Heart left ventricle (tissue), 16 donors: ENCODE measurements around the gene TAS1R3. TPM values are rescaled to one million over a fixed set of nuclear protein-coding genes. Genes with fewer than 3 reads are reported as not detected.

Source experiments
- ATAC-seq, 4 donors: fragments of 200-7000 bp; cut with Tn5 transposase; one replicate each; pipeline ENCODE4 v1.9.1; 2020 to 2022; ENCODE audit warnings: moderate library complexity in 4 of 4, mild to moderate bottlenecking in 3 of 4, moderate number of reproducible peaks in 1 of 4
- DNase-seq, 5 donors: peaks; one replicate each; pipeline ENCODE4 v3.0.0-alpha.2; 2020
- H3K27ac ChIP-seq, 12 donors: fragments of 200-600 bp; sonication (generic) in 4 of 12; one replicate each; pipeline versions ENCODE4 v1.5.0 to v1.8.0; 2016 to 2022; ENCODE audit warnings: mild to moderate bottlenecking in 2 of 12
- H3K27me3 ChIP-seq, 9 donors: fragments of 200-600 bp; sonication (generic) in 2 of 9; one replicate each; pipeline versions ENCODE4 v1.5.1 to v1.8.0; 2016 to 2022; ENCODE audit warnings: mild to moderate bottlenecking in 3 of 9
- H3K36me3 ChIP-seq, 9 donors: fragments of 200-600 bp; sonication (generic) in 2 of 9; one replicate each; pipeline versions ENCODE4 v1.5.0 to v1.8.0; 2018 to 2022; ENCODE audit warnings: mild to moderate bottlenecking in 2 of 9
- H3K4me1 ChIP-seq, 12 donors: fragments of 200-600 bp; sonication (generic) in 4 of 12; one replicate each; pipeline versions ENCODE4 v1.5.0 to v1.8.0; 2016 to 2022; ENCODE audit warnings: mild to moderate bottlenecking in 3 of 12
- H3K4me3 ChIP-seq, 12 donors: fragments of 200-600 bp; sonication (generic) in 4 of 12; one replicate each; pipeline versions ENCODE4 v1.5.0 to v1.8.0; 2017 to 2022; ENCODE audit warnings: mild to moderate bottlenecking in 9 of 12, moderate library complexity in 4 of 12
- H3K9me3 ChIP-seq, 12 donors: fragments of 200-600 bp; sonication (generic) in 4 of 12; one replicate each; pipeline versions ENCODE4 v1.5.0 to v1.8.0; 2016 to 2022; ENCODE audit warnings: mild to moderate bottlenecking in 1 of 12
- CTCF ChIP-seq, 12 donors: fragments of 200-600 bp; sonication (generic) in 4 of 12; IDR thresholded peaks; one replicate each; pipeline versions ENCODE4 v1.5.0 to v1.8.0; 2018 to 2022; ENCODE audit warnings: antibody characterized with exemption in 12 of 12, mild to moderate bottlenecking in 5 of 12
- POLR2A ChIP-seq, 2 donors: fragments of 450-650 bp; IDR thresholded peaks; one replicate each; pipeline ENCODE4 v1.6.1; 2017; ENCODE audit warnings: antibody characterized with exemption in 2 of 2, mild to moderate bottlenecking in 2 of 2, moderate library complexity in 2 of 2
- WGBS, 4 donors: extraction: QIAGEN DNeasy Blood & Tissue Kit in 2 of 4; methylation state at CpG; one replicate each; pipeline versions ENCODE4 v1.1.5 to v1.1.7; 2013 to 2018; 5-methylcytosine and 5-hydroxymethylcytosine counted together
- intact Hi-C, 10 donors: fragments of 100-400 bp; cut with DNase I; formaldehyde crosslinking; loops; one replicate each; pipeline versions ENCODE4 v1.11.1 to v1.14.2; 2022
- polyA plus RNA-seq, 2 donors: library from polyadenylated mRNA; stranded (reverse); fragments of 200-250 nt; gene quantifications; one replicate each; pipeline ENCODE4 v1.2.3, GENCODE V29; 2013
- total RNA-seq, 9 donors: library from RNA; depleted of rRNA in 2 of 9; stranded (reverse); fragments of >200 nt in 2 of 9; fragmentation: NEBNext Ultra II Directional in 3 of 9; extraction: Animal tissue kit (Norgen Biotek cat#: 25700) in 3 of 9; gene quantifications; one replicate each; pipeline versions ENCODE4 v1.1.0 to v1.2.4, GENCODE V29; 2016 to 2023
- donor health status: ischemic (EF 13 %, LVEDD 7.1; RV severe dilation, severe dysfunction).
- donor health status: healthy with polysubstance abuse.
- donor health status: DM: no; HTN: yes; CAD: no.
- donor health status: DM: no; HTN: no; CAD: no.
- donor health status: ischemic (EF 25% LVEDD 6.9; RV normal size, moderate dysfunction).
- donor health status: ischemic (EF 25% LVEDD 5.7; RV mildly dilated, moderate dysfunction).
- donor health status: healthy.
- donor health status: DM: yes; HTN: yes; CAD: no.
- donor health status: ischemic (EF 35%, LVEDD 5.7; RV mildly dilated, moderate dysfunction).
- donor health status: nonischemic (EF 11% LVEDD 7.7; RV severe dilation, severe dysfunction).
- donor health status: DM: yes; HTN: yes; CAD: no.
- donor health status: PGD.
- donor health status: ischemic (EF 29% LVEDD 5.4; RV normal size, mild dysfunction).
- donor health status: nonischemic (EF 23%, LVEDD 6.1; RV moderate dilation, normal function).

TAS1R3 gene
- total and polyA plus RNA-seq, 11 donors: 0.21 to 1.3 (median 0.38) TPM

- Histone ChIP-seq H3K36me3 (peaks cover 0 to 35% (median 27%) of the 10 kb centered on the region in 9 donors), H3K27ac (peak within 1 kb of the TSS; percentile 89 to 100 (median 96)), H3K4me3 (peak within 1 kb of the TSS; percentile 71 to 95 (median 90)), H3K27me3 (no peaks in the 10 kb centered on the region), H3K4me1 (peaks cover 18 to 58% (median 45%) of the 10 kb centered on the region in 12 donors), H3K9me3 (no peaks in the 10 kb centered on the region)
- DNase-seq: peak; percentile 89 to 94 (median 93)
- peak; percentile 38 to 78 (median 71) for ATAC-seq
- intact Hi-C loops: loop anchor here in 1 of 10 donors (2.0 kb wide), 1 partner anchor 41 kb away; the partner anchor contains the start of gene DVL1
- WGBS, 4 donors: 0 to 2% (median 1%) methylated on average over 18 to 131 of the region's 131 CpGs
- TF ChIP-seq POLR2A (IDR thresholded peaks at IDR 0.05): no peak
- peak in 3 of 12 donors; percentile 3 to 19 (median 11) for TF ChIP-seq CTCF (IDR thresholded peaks at IDR 0.05)
These were observed 22.9 kb upstream of the TAS1R3 start, which contains the start of the genes ACAP3 and PUSL1 for GRCh38 chr1:1307923-1308755. TSS of gene ACAP3 (minus strand) at chr1:1307930. CDS start at chr1:1307815, 115 bp downstream. TSS of gene PUSL1 (plus strand) at chr1:1308597. CDS start at chr1:1308644, 47 bp downstream.

- DNase-seq (no peak), ATAC-seq (peak in 2 of 4 donors; percentile 0 to 1)
- 0 to 1% (median 0%) methylated on average over 22 to 66 of the region's 66 CpGs; no CpG with 5 or more reads in 1 of the 4 donors for WGBS, 4 donors
- intact Hi-C loops: loop anchor here in 1 of 10 donors (2.0 kb wide), 1 partner anchor 40 kb away; the partner anchor contains the start of gene DVL1
- peaks cover 18 to 53% (median 45%) of the 10 kb centered on the region in 12 donors for H3K4me1 ChIP-seq
- peak overlapping the region; percentile 71 to 100 (median 96) for H3K27ac ChIP-seq
- no peaks in the 10 kb centered on the region for H3K9me3 ChIP-seq
- peaks cover 0 to 42% (median 34%) of the 10 kb centered on the region in 9 donors for H3K36me3 ChIP-seq
- no peak for TF ChIP-seq CTCF (IDR thresholded peaks at IDR 0.05)
- TF ChIP-seq POLR2A (IDR thresholded peaks at IDR 0.05): no peak
- H3K4me3 ChIP-seq: peak overlapping the region; percentile 58 to 95 (median 90)
- no peaks in the 10 kb centered on the region for H3K27me3 ChIP-seq
These were observed 22.3 kb upstream of the TAS1R3 start for GRCh38 chr1:1308756-1309250.

- no peak for ATAC-seq
- H3K36me3 ChIP-seq: peaks cover 0 to 49% (median 41%) of the 10 kb centered on the region in 9 donors
- H3K4me3 ChIP-seq: peak overlapping the region; percentile 58 to 95 (median 90)
- WGBS, 4 donors: 26 to 56% (median 42%) methylated on average over 24 to 57 of the region's 57 CpGs
- peaks cover 18 to 47% (median 38%) of the 10 kb centered on the region in 12 donors for H3K4me1 ChIP-seq
- H3K9me3 ChIP-seq: no peaks in the 10 kb centered on the region
- H3K27me3 ChIP-seq: no peaks in the 10 kb centered on the region
- no peak for DNase-seq
- intact Hi-C loops: loop anchor here in 1 of 10 donors (2.0 kb wide), 1 partner anchor 39 kb away; the partner anchor contains the start of gene DVL1
- peak overlapping the region in 11 of 12 donors; percentile 71 to 100 (median 96) for H3K27ac ChIP-seq
- no peak for TF ChIP-seq POLR2A (IDR thresholded peaks at IDR 0.05)
These were observed 21.6 kb upstream of the TAS1R3 start for GRCh38 chr1:1309251-1310108.

- H3K36me3 ChIP-seq: peaks cover 0 to 54% (median 45%) of the 10 kb centered on the region in 9 donors
- H3K4me1 ChIP-seq: peaks cover 17 to 41% (median 33%) of the 10 kb centered on the region in 12 donors
- H3K4me3 ChIP-seq: peak overlapping the region in 1 of 12 donors; percentile 91
- no peaks in the 10 kb centered on the region for H3K9me3 ChIP-seq
- DNase-seq (no peak), ATAC-seq (no peak)
- intact Hi-C loops: no loop called here
- H3K27ac ChIP-seq: peak overlapping the region in 3 of 12 donors; percentile 93 to 100 (median 96)
- no peak for TF ChIP-seq POLR2A (IDR thresholded peaks at IDR 0.05)
- no peak for TF ChIP-seq CTCF (IDR thresholded peaks at IDR 0.05)
- WGBS, 4 donors: 86 to 100% (median 89%) methylated on average over 2 to 3 of the region's 3 CpGs
- H3K27me3 ChIP-seq: no peaks in the 10 kb centered on the region
These were observed 21.0 kb upstream of the TAS1R3 start for GRCh38 chr1:1310109-1310385.
